Measurements from ENCODE around the gene DBH.

- TF ChIP-seq, protein P1, sequence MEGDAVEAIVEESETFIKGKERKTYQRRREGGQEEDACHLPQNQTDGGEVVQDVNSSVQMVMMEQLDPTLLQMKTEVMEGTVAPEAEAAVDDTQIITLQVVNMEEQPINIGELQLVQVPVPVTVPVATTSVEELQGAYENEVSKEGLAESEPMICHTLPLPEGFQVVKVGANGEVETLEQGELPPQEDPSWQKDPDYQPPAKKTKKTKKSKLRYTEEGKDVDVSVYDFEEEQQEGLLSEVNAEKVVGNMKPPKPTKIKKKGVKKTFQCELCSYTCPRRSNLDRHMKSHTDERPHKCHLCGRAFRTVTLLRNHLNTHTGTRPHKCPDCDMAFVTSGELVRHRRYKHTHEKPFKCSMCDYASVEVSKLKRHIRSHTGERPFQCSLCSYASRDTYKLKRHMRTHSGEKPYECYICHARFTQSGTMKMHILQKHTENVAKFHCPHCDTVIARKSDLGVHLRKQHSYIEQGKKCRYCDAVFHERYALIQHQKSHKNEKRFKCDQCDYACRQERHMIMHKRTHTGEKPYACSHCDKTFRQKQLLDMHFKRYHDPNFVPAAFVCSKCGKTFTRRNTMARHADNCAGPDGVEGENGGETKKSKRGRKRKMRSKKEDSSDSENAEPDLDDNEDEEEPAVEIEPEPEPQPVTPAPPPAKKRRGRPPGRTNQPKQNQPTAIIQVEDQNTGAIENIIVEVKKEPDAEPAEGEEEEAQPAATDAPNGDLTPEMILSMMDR (IDR thresholded peaks at IDR 0.05) = no peak
- TF ChIP-seq POLR2A (IDR thresholded peaks at IDR 0.05) = no peak
These were observed 68.6 kb downstream of the DBH start for GRCh38 chr9:133704711-133705181.
